AG09319 (cell line): ENCODE measurements around the gene CTNND2.
"Not testable (repeated sequence)": the region's sequence is repeated elsewhere in the genome, so short reads cannot be mapped to it uniquely, and the experiment has no call there.

Source experiments
- DNase-seq: peaks from one replicate; pipeline ENCODE4 v3.0.0-alpha.2; 2010; ENCODE audit warnings: low read depth; ENCODE audit errors: extremely low read depth
- CTCF ChIP-seq: IDR thresholded peaks from 2 replicates; pipeline ENCODE4 v1.5.1; 2011; ENCODE audit warnings: low read depth, mild to moderate bottlenecking, inconsistent platforms, low read length, moderate library complexity

The CTNND2 gene

GRCh38 chr5:11072076-11072475, 832.2 kb downstream of the CTNND2 start:
- TF ChIP-seq CTCF = no peak

GRCh38 chr5:11069041-11069440, 835.2 kb downstream of the CTNND2 start:
- DNase-seq = no peak
- no peak for TF ChIP-seq CTCF

More at GRCh38 chr5:11072076-11072475, 832.2 kb downstream of the CTNND2 start:
- DNase-seq = no peak

- DNase-seq = not testable (repeated sequence)
Observed at GRCh38 chr5:11065723-11066122, 838.5 kb downstream of the CTNND2 start.

GRCh38 chr5:11064763-11065450, 839.3 kb downstream of the CTNND2 start:
- TF ChIP-seq CTCF = no peak
- DNase-seq = no peak

GRCh38 chr5:11062397-11062796, 841.8 kb downstream of the CTNND2 start:
- DNase-seq = no peak
- TF ChIP-seq CTCF = no peak

GRCh38 chr5:11056560-11056959, 847.7 kb downstream of the CTNND2 start:
- DNase-seq = no peak
- no peak for TF ChIP-seq CTCF

GRCh38 chr5:11054014-11054413, 850.2 kb downstream of the CTNND2 start:
- no peak for TF ChIP-seq CTCF
- no peak for DNase-seq

- DNase-seq = no peak
- no peak for TF ChIP-seq CTCF
Observed at GRCh38 chr5:11052871-11053270, 851.4 kb downstream of the CTNND2 start.
